Pulmonary artery endothelial cell (primary cell): Measurements from ENCODE around the gene EHF. TPM values are rescaled to one million over a fixed set of nuclear protein-coding genes. Genes with fewer than 3 reads are reported as not detected.

ENCODE experiments used
- DNase-seq: peaks from one replicate; pipeline ENCODE4 v3.0.0-alpha.2; 2011; ENCODE audit warnings: low read depth, low spot score
- total RNA-seq: library from RNA; depleted of rRNA; stranded (reverse); fragments of >200 nt; gene quantifications from 2 replicates; pipeline ENCODE4 v1.2.3, GENCODE V29; 2014

EHF gene
- total RNA-seq, 1 donor from 2014 or later, result not detected

DNA sequence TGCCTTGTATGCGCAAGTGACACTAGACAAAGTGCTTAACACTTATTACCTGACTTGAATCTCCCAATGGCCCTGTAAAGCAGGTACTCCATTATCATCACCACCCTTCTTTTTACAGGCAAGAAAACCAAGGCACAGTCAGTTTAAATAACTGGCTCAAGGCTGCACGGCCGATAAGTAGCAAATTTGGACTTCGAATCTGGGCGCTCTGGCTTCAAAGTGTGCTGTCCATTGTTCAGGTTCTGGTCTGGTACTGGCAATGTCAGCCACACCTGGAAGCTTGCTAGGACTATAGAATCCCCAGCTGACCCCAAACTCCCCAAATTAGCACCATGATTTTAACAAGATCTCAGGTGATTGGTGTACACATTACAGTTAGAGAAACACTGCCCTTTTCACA lies 19.3 kb upstream of the EHF start:
- no peak for DNase-seq

DNA sequence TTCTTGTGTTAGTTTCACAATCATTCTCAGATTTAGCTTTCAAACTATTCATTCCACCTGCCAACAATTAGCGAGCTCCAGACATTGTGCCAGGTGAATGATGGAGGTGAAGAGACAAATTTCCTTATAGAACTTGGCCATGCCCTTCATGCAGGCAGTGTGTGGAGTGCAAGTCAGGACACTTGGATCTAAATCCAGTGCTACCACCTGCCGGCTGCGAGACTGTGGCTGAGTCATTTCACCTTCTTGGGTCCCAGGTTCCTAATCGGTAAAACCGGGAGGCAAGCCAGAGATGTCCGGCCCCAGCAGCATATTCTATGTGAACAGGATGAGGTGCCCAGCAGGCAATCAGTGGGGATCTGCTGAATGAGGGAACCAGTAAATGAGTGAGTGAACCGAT lies 18.6 kb upstream of the EHF start:
- DNase-seq, result no peak

DNA sequence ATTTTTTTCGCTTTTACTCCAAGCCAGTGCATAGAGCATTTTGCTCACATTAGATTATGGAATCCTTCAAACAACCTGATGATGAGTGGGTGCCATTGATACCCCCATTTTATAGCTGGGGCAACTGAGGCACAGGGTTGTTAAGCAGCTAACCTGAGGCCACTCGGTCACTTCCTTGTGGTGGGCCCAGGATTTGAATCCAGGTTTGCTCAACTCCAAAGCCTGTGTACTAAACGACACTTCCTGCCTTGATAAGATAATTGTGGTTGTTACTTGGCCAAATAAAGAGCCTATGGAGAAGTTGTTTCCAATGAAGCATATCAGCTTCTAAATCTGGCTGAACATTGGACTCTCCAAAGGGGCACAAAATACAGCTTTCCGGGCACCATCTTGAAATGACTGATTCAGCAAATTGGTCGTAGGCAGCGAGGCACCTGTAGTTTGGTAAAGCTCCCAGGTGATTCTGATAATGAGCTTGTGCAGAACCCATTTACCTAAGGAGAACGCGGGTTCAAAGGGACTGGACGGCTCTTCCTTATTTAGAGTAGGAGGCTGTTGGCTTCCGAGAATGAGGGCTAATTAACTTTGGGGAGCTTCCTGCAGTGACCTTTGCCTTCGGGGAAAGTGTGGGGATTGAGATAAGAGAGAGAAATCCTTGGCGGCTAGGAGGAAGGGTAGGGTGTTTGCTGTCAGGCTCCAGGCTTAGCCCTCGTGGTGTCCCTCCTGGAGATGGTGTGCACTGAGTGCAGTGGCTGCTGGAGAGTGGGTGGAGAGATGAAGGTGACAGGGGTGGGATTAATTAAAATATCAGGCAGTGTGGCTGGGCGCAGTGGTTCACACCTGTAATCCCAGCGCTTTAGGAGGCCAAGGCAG lies 17.5 kb upstream of the EHF start:
- no peak for DNase-seq

DNA sequence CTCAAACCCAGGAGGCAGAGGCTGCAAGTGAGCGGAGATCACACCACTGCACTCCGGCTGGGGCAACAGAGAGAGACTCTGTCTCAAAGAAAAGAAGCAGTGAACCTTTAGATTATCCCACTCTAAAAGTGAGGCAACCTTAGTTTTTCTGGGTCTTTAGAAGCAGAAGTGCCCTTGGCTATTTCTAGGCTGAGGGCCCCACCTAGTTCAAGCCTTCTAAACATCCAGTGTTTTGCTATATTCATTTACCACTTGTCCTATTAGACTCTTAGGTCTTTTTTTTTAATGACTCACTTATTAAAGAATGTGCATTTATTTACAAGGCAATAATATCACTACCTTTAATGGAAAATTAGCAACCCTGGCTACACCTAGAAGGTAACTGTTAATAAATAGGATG lies 16.7 kb upstream of the EHF start:
- no peak for DNase-seq

DNA sequence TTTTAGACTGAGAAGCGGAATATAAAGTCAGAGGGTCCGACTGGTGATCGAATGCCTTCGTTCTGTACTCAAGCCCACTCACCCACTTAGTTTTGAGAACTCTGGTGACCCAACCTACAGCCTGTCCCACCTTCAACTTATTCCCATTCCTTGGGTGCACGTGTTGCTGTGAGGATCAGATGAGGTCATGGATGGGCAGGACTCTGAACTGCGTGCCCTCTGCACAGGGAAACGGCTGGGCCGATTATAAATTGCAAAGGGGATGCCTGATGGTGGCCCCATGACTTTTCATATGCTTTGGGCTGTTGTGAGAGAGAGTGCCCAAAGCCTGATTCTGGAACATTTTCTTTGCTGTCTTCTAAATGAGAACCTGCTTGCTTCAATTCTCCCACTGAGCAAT lies 16.0 kb upstream of the EHF start:
- no peak for DNase-seq

DNA sequence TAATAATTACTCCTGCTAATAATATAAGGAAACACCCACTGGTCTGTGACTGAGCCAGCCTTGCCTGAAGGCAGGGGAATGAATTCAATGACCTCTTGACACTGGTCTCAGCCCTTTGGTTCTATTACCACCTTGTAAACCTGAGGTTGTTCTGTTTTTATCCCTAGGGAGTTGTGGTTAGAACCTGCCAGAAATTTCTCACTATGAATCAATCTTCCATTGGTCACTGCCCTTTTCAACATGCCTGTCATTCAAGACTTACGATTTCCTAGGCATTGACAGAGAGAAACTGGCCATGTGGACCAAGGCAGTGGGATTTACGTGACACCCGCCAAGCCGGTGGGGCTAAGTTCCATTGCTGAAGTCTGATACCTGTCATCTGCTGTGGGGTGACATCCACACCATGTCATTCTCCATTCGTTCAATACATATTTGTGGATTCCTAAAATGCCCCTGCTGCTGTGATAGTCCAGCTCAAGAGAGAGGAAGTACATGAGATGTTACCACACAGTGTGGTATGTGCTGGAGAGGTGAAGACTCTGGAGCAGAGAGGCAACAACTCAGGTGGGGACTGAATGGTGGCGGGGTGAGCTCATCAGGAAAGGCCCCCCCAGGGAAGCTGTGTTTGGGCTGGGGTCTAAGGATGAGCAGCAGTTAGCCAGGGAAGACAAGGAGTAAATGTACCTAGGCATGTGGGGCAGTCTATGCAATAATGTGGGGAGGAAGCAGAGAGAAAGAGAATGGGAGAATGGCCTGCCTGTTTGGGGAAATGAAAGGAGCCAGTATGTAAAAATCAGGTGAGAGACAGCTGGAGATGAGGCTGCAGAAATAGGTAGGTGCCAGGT lies 15.2 kb upstream of the EHF start:
- no peak for DNase-seq

DNA sequence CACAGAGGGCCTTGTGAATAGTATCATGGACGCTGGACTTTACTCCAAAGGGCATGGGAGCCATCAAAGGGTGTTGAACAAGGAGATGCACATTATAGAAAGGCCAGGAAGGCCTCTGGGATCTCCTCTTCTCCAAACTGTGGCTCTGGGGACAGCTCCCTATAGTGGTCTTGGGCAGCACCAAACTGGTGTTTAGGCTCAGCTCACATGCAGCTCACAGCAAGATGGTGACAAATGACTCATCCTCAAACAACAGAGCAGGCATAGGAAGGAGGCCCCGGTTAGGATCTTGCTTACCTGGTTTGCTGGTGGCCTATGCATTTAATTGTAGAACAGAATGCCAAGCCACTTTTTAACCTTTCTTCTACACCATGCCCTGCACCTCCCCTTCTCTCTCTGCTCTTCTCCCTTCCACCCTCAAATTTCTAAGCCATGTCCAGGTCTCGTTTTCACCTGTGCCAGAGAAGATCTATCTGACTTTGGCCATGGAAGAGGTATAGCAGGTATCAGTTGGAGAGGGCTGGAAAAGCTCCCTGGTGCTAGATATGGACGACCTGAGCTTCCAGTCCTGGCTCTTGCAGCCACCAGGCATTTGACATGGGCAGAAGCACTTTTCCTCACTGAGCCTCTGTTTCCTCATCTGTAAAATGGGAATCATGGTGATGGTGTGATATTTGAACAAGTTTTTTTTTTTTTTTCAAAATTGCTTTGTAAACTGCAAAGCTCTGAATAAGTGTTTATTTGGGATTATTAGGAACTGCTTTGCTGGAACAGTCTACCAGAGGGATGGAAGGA lies 14.4 kb upstream of the EHF start:
- no peak for DNase-seq

DNA sequence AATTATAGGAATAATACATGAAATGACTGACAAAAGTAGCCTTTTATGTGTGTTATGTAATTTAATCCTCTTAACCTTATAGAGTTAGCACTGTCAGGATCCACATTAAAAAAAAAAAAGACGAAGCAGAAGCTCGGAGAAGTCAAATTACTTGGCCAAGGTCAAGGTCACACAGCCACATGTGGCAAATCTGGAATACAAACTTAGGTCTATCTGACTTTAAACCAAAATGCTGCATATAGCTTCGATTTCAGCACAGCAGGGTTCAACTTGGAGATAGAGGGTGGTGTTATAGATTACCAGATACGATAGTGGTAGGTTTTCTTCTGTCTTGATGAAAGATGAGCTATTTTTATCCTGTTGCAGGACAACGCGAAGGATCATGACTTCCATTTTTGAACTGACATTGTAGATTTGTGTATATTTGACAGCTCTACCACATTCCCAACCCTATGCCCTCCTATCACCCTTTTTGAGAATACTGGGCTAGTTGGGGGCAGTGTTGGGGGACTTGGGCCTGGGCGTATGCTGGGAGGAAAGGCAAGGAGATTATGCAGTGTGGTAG lies 11.6 kb upstream of the EHF start:
- no peak for DNase-seq

DNA sequence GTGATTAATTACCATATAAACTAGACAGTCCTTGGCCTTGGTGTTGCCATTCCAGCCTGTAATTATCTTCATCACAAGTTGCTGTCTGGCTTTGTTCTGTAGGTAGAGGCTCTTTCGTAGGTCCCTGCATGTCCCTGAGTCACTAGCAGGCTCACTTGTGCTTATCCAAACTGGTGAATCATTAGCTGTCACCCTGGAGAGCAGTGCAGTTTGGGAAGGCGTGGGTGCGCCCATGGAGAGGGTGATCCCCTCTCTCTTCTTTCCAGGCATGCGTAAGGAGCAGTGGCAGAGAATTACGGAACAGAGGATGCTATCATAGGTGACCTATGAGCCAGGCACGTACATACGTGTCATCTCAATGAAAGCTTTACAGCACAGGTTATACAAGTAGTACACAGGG lies 11.0 kb upstream of the EHF start:
- no peak for DNase-seq

DNA sequence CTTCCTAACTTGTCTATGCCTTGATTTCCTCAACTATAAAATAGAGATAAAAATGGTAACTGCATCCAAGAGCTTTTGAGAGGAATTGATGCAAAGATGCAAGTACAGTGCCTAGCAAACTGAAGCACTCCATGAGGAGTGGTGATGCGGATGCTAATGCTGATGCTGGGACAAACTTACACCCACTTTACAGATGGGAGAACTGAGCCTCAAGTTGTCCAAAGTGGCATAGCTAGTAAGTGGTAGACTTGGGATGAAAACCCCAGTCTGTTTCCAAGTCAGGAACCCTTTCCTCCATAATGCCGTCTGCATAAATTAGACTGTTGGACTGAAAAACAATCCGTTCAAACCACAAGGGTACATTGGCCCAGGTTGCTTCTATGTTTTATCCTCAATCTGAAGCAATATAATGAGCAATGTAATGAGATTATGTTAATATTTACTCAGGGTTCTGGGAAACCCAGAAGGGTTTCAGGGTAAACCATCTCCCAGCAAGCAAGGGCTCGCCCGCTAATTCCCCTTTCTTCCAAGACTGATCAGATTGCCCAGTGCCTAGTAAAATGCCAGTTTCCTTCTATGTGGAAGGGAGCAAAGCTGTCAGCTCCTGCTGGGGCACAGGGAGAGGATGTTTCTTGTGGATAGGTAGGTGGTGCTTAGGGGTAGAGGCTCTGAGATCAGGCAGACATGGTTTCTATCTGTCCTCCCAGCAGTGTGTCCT lies 10.4 kb upstream of the EHF start:
- DNase-seq, result no peak

DNA sequence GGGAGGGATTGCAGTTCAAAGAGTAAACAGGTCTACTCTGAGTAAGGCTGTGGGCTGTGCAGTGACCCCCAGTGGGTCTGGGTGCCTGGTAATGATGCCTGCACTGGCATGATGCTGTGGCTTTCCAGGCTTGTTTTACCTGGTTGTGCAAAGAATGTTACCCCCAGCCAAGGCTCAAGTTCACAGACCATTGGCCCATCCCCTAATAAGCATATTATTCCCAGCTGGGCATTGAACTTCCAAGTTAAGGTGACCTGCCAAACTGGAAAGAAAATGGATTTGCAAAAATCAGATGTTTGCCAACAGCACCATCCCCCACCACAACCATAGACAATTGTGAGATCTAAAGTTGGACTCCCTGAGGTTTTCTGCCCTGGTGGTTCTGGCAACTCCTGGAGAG lies 7.9 kb upstream of the EHF start:
- no peak for DNase-seq

DNA sequence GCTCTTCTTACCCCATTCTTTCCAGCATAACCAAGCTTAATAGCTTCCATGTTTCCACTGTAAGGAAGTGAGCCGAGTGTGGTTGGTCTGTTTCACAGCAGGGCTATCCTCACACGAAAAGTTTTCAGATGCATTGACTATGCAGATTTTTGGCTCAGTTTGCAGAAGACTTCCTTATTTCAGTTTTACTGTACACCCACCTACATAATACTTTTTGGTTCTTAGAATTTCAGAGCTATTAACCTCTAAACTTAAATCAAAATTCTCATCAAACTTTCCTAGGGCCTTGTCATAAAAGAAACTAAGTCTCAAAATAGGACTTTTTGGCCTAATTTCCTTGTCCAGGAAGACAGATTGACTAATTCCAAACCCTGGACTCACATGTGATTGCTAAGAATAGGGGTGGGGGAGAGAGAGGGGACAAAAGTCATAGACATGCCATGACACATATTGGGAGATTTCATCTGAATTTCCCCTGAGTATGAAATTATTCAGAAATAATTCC lies 7.3 kb upstream of the EHF start:
- DNase-seq, result no peak

DNA sequence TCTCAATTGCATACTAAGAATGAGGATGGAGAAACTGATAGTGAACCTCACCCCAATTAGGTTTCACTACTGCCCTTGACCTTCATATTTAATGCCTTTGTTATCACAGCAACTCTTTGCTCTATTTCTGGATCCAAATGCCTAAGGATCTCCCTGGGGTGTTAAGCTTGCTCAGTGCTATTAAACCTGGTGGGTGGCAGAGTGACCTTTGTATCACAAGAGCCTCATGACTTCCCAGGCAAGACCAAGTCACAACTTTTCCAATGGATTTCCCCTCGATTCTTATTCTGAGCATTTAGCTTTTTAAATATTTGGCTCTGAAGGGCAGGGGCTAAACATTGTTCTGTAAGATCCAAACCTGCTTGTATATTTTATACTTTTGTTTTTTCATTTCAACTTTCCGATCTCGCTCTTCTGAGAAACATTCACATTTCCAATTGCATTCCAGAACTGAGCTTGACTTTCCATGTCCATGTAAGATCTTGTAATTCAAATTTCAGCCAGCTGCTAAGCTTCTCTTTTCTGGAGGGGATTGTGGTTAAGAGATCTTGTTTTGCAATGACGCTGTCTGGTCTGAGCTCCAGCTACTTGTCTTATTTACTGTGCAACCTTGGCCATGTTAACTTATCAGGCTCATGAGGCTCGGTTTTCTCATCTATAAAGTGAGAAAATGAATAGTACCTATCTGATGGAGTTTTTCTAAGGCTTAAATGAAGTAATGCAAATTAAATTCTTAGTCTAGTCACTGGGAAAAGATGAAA lies 6.4 kb upstream of the EHF start:
- DNase-seq, result no peak

DNA sequence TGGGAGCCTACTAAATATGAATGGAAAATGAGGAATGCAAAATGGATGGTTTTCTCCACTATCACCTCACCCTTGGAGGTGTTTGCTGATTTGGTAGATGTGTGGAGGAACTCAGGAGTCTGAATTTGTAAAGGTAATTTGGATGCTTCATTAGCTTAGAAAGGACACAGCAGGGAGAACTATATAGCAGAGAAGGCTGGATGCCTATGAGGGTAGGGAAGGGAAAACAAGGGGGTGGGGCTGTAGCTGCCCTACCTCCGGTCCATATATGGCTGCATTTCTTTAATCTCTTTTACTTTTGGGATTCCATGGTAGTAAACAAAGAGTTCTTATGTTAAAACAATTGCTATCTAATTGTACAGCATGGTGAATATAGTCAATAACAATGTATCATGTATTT lies 4.8 kb upstream of the EHF start:
- no peak for DNase-seq

DNA sequence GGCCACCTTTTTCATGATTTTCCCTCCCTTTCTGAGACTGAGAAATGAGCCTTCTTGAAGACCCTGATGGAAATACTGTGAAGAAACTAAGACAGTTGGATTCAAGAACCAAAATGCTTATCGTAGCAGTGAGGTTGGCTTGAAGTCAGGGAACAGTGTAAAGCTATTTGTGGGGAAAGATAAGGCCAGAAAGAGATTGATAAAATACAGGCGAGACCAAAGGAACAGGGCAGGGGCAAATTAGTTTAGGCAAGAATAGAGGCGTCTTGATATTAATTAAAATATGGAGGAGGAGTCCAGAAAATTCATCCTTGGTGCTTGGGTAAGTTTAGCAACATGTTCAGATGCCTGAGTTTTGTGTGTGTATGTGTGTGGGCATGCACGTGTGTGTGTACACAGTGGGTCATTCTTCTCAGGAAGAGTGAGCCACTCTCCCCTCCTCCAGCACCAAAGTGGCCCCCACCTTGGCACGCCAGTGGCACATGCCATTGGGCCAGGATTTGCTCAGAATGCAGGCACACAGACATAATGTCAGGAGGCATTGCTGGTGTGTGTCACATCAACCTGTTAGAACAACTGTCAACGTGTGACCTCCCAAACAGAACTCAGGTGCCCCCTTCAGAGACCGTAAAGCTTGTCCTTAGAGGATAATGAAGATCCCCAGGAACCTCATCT lies 3.9 kb upstream of the EHF start:
- no peak for DNase-seq

DNA sequence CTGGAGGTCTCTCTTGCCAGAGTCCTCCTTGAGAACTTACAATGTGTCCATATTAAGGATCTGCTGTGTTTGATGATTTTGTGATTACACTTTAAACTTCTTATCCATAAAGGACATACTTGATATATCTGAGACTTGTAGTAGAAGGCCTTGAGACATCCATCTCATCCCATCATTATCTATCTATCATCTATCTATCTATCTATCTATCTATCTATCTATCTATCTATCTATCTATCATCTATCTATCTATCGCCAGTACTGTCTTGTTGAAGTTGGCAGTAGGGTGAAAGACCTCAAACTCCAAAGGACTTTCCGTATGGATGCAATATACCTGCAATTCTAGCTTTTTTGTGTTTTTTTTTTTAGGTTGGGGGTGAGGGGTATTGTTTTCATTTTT lies 2.5 kb upstream of the EHF start:
- no peak for DNase-seq

DNA sequence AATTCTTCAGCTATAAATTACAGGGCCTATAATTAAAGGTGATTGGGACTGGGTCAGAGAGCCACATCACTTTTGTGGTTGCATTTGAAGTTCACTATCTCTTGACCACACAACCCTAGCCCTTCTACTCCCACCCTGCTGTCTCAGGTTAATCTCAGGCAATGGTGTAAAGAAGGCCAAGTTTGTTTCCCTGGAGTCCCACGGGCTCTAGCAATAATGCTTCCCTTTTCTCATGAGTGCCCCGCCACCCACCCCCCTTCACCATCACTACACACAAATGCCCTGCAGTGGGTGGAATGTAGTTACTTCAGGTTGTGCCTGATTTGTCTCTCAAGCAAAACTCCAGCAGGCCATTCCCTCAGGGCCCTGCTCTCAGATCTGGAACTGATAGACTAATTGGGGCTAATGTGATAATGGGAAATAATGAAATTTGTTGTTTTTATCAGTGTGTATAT lies 1.8 kb upstream of the EHF start:
- DNase-seq, result no peak

DNA sequence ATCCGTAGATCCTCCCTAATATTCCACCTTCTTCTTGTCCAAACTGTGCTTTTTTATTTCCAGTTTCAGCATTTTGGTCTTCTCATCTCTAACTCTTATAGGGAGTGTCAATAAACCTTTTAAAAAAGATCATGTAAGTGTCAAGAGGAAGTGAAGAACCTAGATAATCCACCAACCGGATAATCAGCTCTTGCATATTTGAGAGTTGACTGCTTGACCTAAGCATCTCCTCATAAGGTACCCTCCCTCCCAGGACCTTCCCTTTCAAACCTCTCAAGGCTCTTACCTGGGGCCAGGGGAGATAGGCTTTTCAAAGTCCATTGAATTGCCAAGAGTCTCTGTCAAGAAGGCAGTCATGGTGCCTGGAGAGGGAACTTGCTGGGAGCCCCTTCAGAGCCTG lies 691 bp upstream of the EHF start:
- no peak for DNase-seq

DNA sequence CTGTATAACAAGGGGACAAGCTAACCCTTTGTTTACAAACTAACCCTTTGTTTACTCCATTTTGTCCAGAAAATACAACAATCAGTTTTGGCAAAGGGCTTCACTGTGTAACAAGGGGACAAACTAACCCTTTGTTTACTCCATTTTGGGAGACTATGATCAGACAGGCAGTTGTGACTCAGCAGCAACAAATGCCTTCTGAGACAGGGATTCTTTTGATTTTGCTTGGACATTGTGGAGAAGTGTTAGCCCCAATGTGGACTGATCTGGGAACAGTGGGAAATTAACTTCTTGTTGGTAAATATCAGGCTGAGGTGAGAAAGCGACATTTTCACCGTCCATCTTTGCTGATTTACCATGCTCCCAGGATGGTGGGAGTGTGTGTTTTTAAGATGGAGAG lies 983 bp downstream of the EHF start:
- DNase-seq, result no peak
